ENCODE results near the gene PRSS37. TPM values are rescaled to one million over a fixed set of nuclear protein-coding genes. Genes with fewer than 3 reads are reported as not detected.

The PRSS37 gene
- polyA plus RNA-seq, 1 of the 3 experiments (the other 2 are of a cell fraction): not detected

DNA sequence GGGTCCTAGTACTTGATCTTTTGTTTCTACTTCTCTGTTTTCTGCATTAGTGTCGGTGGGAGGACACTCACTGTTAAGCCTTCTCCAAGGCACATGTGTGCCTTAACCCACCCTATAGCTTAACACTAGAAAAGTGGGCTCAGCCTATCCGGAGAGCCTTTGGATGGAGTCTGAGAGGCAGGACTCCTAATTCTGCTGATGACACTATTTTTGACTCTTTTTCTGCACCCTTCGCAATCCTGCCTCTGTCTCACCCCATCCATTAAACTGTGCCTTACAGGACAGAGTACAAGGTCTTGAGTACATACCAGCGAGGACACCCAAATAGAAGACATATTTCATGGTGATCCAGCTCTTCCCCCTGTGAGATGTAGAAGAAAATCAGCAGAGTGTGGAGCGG lies 577 bp downstream of the PRSS37 start:
- TF ChIP-seq, protein P1, sequence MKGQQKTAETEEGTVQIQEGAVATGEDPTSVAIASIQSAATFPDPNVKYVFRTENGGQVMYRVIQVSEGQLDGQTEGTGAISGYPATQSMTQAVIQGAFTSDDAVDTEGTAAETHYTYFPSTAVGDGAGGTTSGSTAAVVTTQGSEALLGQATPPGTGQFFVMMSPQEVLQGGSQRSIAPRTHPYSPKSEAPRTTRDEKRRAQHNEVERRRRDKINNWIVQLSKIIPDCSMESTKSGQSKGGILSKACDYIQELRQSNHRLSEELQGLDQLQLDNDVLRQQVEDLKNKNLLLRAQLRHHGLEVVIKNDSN (IDR thresholded peaks at IDR 0.05; ENCODE audit: borderline replicate concordance, low read depth): no peak
- TF ChIP-seq EP300 (IDR thresholded peaks at IDR 0.05; ENCODE audit: borderline replicate concordance in 1 of 2, low read depth in 1 of 2, low read length in 1 of 2) (no peak), MEF2A (IDR thresholded peaks at IDR 0.05; ENCODE audit: borderline replicate concordance, low read depth) (no peak), CHD2 (IDR thresholded peaks at IDR 0.05; ENCODE audit: low read length, partially characterized antibody) (no peak), RXRA (IDR thresholded peaks at IDR 0.05; ENCODE audit: borderline replicate concordance, low read depth) (no peak), RAD21 (IDR thresholded peaks at IDR 0.05; ENCODE audit: low read length) (no peak), YY1 (IDR thresholded peaks at IDR 0.05; ENCODE audit: low read depth) (no peak)
- TF ChIP-seq, protein P2, sequence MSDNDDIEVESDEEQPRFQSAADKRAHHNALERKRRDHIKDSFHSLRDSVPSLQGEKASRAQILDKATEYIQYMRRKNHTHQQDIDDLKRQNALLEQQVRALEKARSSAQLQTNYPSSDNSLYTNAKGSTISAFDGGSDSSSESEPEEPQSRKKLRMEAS (IDR thresholded peaks at IDR 0.05; ENCODE audit: low read depth): no peak
- TF ChIP-seq, protein P3, sequence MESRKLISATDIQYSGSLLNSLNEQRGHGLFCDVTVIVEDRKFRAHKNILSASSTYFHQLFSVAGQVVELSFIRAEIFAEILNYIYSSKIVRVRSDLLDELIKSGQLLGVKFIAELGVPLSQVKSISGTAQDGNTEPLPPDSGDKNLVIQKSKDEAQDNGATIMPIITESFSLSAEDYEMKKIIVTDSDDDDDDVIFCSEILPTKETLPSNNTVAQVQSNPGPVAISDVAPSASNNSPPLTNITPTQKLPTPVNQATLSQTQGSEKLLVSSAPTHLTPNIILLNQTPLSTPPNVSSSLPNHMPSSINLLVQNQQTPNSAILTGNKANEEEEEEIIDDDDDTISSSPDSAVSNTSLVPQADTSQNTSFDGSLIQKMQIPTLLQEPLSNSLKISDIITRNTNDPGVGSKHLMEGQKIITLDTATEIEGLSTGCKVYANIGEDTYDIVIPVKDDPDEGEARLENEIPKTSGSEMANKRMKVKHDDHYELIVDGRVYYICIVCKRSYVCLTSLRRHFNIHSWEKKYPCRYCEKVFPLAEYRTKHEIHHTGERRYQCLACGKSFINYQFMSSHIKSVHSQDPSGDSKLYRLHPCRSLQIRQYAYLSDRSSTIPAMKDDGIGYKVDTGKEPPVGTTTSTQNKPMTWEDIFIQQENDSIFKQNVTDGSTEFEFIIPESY (IDR thresholded peaks at IDR 0.05; ENCODE audit: borderline replicate concordance, low read depth): no peak
- WGBS (ENCODE audit: low lambda C conversion rate): 14% methylated on average over 5 of the region's 5 CpGs

DNA sequence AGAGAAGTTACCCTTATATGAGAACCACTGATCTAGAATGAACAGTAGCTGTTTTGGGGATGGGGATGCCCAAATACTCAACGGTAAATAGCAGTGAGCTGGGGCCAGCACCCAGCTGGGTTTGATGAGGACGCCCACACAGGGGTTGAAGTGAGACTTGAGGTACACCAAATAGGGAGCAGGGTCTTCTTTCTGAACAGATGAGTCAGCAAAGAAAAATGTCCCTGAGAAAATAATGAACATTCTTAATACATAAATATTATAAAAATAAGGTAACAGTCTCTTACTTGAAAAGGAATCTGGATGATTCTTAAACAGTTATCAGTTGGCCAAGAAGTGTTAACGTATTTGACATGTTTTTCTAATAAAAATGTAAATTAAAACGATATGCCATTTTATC lies 2.0 kb downstream of the PRSS37 start:
- no peak overlapping the region for H2AFZ ChIP-seq (ENCODE audit: low read depth)
- POLR2A ChIA-PET: no interaction called here
- DNase-seq: no peak
- H3K9me3 ChIP-seq: no peaks in the 10 kb centered on the region
- no peak overlapping the region for H3K27ac ChIP-seq (ENCODE audit: low read depth in 2 of 2, low read length in 1 of 2)
- no peaks in the 10 kb centered on the region for H3K79me2 ChIP-seq (ENCODE audit: insufficient read depth)
- no peak overlapping the region for H3K4me2 ChIP-seq
- H3K4me1 ChIP-seq (ENCODE audit: control insufficient read depth in 1 of 2, insufficient read depth in 2 of 2, low read depth in 1 of 2, low read length in 1 of 2): no peaks in the 10 kb centered on the region; a peak in 1 of 4 replicates
- H3K4me3 ChIP-seq (ENCODE audit: low read depth in 2 of 2, low read length in 1 of 2): no peak overlapping the region
- no peak for TF ChIP-seq TAF1 (IDR thresholded peaks at IDR 0.05; ENCODE audit: borderline replicate concordance, low read depth, low read length)
- H4K20me1 ChIP-seq (ENCODE audit: insufficient read depth): no peaks in the 10 kb centered on the region
- 3% methylated on average over 4 of the region's 4 CpGs for WGBS (ENCODE audit: low lambda C conversion rate)
- no peak overlapping the region for H3K9ac ChIP-seq
- H3K27me3 ChIP-seq (ENCODE audit: insufficient read depth): no peaks in the 10 kb centered on the region; the same call in 1 of the 2 replicates
- CTCF ChIA-PET: no interaction called here
- H3K36me3 ChIP-seq (replicated peaks in 1 of 2; ENCODE audit: control insufficient read depth in 1 of 2, insufficient read depth in 2 of 2, low read length in 1 of 2): no peaks in the 10 kb centered on the region
- no peaks in the 10 kb centered on the region for H3F3A ChIP-seq (replicated peaks; ENCODE audit: insufficient read depth)
- H3K9me2 ChIP-seq: no peaks in the 10 kb centered on the region

More for the DNA sequence above, 577 bp downstream of the PRSS37 start:
- H4K20me1 ChIP-seq (ENCODE audit: insufficient read depth): no peaks in the 10 kb centered on the region
- no peak overlapping the region for H3K4me3 ChIP-seq (ENCODE audit: low read depth in 2 of 2, low read length in 1 of 2)
- DNase-seq: no peak
- no peaks in the 10 kb centered on the region for H3K79me2 ChIP-seq (ENCODE audit: insufficient read depth)
- H2AFZ ChIP-seq (ENCODE audit: low read depth): no peak overlapping the region
- no peak overlapping the region for H3K27ac ChIP-seq (ENCODE audit: low read depth in 2 of 2, low read length in 1 of 2)
- H3K36me3 ChIP-seq (replicated peaks in 1 of 2; ENCODE audit: control insufficient read depth in 1 of 2, insufficient read depth in 2 of 2, low read length in 1 of 2): no peaks in the 10 kb centered on the region
- no peaks in the 10 kb centered on the region for H3K9me2 ChIP-seq
- no peaks in the 10 kb centered on the region for H3F3A ChIP-seq (replicated peaks; ENCODE audit: insufficient read depth)
- no peaks in the 10 kb centered on the region; the same call in 1 of the 2 replicates for H3K27me3 ChIP-seq (ENCODE audit: insufficient read depth)
- POLR2A ChIA-PET: no interaction called here
- CTCF ChIA-PET: interaction anchor here (1.4 kb wide), 1 partner anchor 10 kb away, joined by 3 read pairs; no protein-coding TSS in a partner anchor
- H3K9me3 ChIP-seq: no peaks in the 10 kb centered on the region
- no peak overlapping the region for H3K9ac ChIP-seq
- no peak overlapping the region for H3K4me2 ChIP-seq
- H3K4me1 ChIP-seq (ENCODE audit: control insufficient read depth in 1 of 2, insufficient read depth in 2 of 2, low read depth in 1 of 2, low read length in 1 of 2): no peaks in the 10 kb centered on the region; a peak in 1 of 4 replicates
